ENCODE data around the gene NMB.

Gene NMB

GRCh38 chr15:84661001-84661400, 3.0 kb upstream of the NMB start:
- Histone ChIP-seq H2BK5ac (ENCODE audit: low read depth, low read length, poor library complexity) (no peak overlapping the region), H3K27ac (ENCODE audit: low read depth, low read length) (no peak overlapping the region), H3K4me1 (ENCODE audit: control insufficient read depth in 1 of 2, insufficient read depth in 2 of 2, low read length in 2 of 2) (peaks cover 0 to 3% of the 10 kb centered on the region in 2 experiments), H2AFZ (ENCODE audit: insufficient read depth, low read length, poor library complexity) (no peak overlapping the region), H3K4me2 (ENCODE audit: low read length) (no peak overlapping the region), H3K36me3 (ENCODE audit: control insufficient read depth in 1 of 2, insufficient read depth in 2 of 2, low read length in 2 of 2) (peaks cover 6 to 11% of the 10 kb centered on the region in 2 experiments), H3K79me2 (ENCODE audit: control insufficient read depth, insufficient read depth, low read length, poor library complexity) (peaks cover 2% of the 10 kb centered on the region), H2AK5ac (ENCODE audit: low read length) (no peak overlapping the region), H4K8ac (ENCODE audit: low read depth, low read length) (no peak overlapping the region), H3K9me3 (ENCODE audit: insufficient read depth, low read depth, low read length) (no peaks in the 10 kb centered on the region), H3K4ac (ENCODE audit: low read depth, low read length) (no peak overlapping the region), H2BK120ac (ENCODE audit: insufficient read depth, low read length, poor library complexity) (no peak overlapping the region), H3K4me3 (ENCODE audit: low read depth, low read length) (no peak overlapping the region), H3K9ac (ENCODE audit: low read length) (no peak overlapping the region), H3K14ac (ENCODE audit: low read length) (no peak overlapping the region), H4K91ac (ENCODE audit: low read depth, low read length) (no peak overlapping the region), H3K18ac (ENCODE audit: low read length) (no peak overlapping the region), H2BK12ac (ENCODE audit: low read length) (no peak overlapping the region), H4K12ac (ENCODE audit: low read depth, low read length) (no peak overlapping the region), H3K23ac (ENCODE audit: low read length) (no peak overlapping the region), H3K27me3 (ENCODE audit: insufficient read depth, low read length) (no peaks in the 10 kb centered on the region), H3K79me1 (ENCODE audit: low read length) (peaks cover 4% of the 10 kb centered on the region)
- no CpG with 5 or more reads among the region's 10 CpGs for WGBS (ENCODE audit: extremely low coverage, insufficient coverage, insufficient read length)
- no peak for DNase-seq

DNA sequence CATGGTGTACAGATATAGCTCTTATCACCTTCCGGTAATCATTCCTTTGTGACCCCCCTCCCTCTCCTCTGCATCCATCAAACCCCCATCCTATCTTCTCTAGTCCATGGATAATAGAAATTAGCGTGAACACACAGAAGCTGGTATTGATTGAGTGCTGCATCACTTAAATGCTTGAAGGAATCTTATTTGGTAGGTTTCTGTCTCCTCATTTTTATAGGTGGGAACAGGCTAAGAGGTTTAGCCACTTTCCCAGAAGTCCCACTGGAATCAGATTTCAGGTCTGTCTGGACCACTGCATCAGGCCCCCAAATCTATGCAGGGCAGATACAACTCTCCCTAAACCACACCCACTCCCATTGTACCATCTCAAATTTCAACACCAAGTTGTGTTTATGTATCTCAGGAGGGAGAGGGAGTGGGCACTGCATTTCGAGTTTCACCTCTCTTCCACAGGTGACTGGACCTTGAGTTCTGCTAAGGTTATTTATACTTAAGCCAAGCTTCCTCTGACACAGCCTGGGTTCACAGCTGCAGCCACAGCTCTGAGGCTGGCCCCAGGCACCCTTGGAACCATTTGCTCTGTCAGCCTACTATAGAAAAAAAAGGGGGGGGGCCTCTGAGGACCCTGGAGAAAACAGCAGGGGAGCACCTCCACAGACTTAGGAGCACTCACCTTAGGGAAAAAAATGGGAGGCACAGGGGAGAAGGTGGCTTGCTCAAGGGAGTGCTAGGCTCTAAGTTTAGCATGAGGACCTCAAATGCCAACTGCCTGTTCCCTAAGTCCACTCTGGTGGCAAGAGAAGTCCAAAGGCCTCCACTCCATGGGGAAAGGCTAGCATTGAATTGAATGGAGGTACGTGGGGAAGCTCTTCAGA, 2.1 kb upstream of the NMB start:
- Histone ChIP-seq H4K91ac (ENCODE audit: low read depth, low read length) (no peak overlapping the region), H3K14ac (ENCODE audit: low read length) (no peak overlapping the region), H3K27ac (ENCODE audit: low read depth, low read length) (no peak overlapping the region), H4K12ac (ENCODE audit: low read depth, low read length) (no peak overlapping the region), H3K36me3 (ENCODE audit: control insufficient read depth in 1 of 2, insufficient read depth in 2 of 2, low read length in 2 of 2) (peaks cover 5% of the 10 kb centered on the region in 2 experiments), H3K79me2 (ENCODE audit: control insufficient read depth, insufficient read depth, low read length, poor library complexity) (peaks cover 2% of the 10 kb centered on the region), H4K8ac (ENCODE audit: low read depth, low read length) (no peak overlapping the region), H3K23ac (ENCODE audit: low read length) (no peak overlapping the region), H3K9me3 (ENCODE audit: insufficient read depth, low read depth, low read length) (no peaks in the 10 kb centered on the region), H2AFZ (ENCODE audit: insufficient read depth, low read length, poor library complexity) (no peak overlapping the region), H3K9ac (ENCODE audit: low read length) (no peak overlapping the region), H3K27me3 (ENCODE audit: insufficient read depth, low read length) (no peaks in the 10 kb centered on the region), H2BK12ac (ENCODE audit: low read length) (no peak overlapping the region), H2AK5ac (ENCODE audit: low read length) (no peak overlapping the region), H3K79me1 (ENCODE audit: low read length) (peaks cover 4% of the 10 kb centered on the region), H2BK120ac (ENCODE audit: insufficient read depth, low read length, poor library complexity) (no peak overlapping the region), H2BK5ac (ENCODE audit: low read depth, low read length, poor library complexity) (no peak overlapping the region), H3K4ac (ENCODE audit: low read depth, low read length) (no peak overlapping the region), H3K18ac (ENCODE audit: low read length) (no peak overlapping the region), H3K4me3 (ENCODE audit: low read depth, low read length) (no peak overlapping the region), H3K4me2 (ENCODE audit: low read length) (no peak overlapping the region), H3K4me1 (ENCODE audit: control insufficient read depth in 1 of 2, insufficient read depth in 2 of 2, low read length in 2 of 2) (peaks cover 0 to 3% of the 10 kb centered on the region in 2 experiments)
- no peak for DNase-seq
- WGBS (ENCODE audit: extremely low coverage, insufficient coverage, insufficient read length) = no CpG with 5 or more reads among the region's 4 CpGs

GRCh38 chr15:84658788-84659411, 901 bp upstream of the NMB start:
- Histone ChIP-seq H4K91ac (ENCODE audit: low read depth, low read length) (no peak overlapping the region), H3K4ac (ENCODE audit: low read depth, low read length) (no peak overlapping the region), H3K36me3 (ENCODE audit: control insufficient read depth in 1 of 2, insufficient read depth in 2 of 2, low read length in 2 of 2) (peaks cover 3 to 4% of the 10 kb centered on the region in 2 experiments), H3K9ac (ENCODE audit: low read length) (no peak overlapping the region), H2BK120ac (ENCODE audit: insufficient read depth, low read length, poor library complexity) (no peak overlapping the region), H3K14ac (ENCODE audit: low read length) (no peak overlapping the region), H3K27me3 (ENCODE audit: insufficient read depth, low read length) (no peaks in the 10 kb centered on the region), H2AFZ (ENCODE audit: insufficient read depth, low read length, poor library complexity) (no peak overlapping the region), H3K4me1 (ENCODE audit: control insufficient read depth in 1 of 2, insufficient read depth in 2 of 2, low read length in 2 of 2) (peaks cover 2 to 3% of the 10 kb centered on the region in 2 experiments), H3K18ac (ENCODE audit: low read length) (no peak overlapping the region), H3K27ac (ENCODE audit: low read depth, low read length) (no peak overlapping the region), H3K9me3 (ENCODE audit: insufficient read depth, low read depth, low read length) (no peaks in the 10 kb centered on the region), H3K23ac (ENCODE audit: low read length) (no peak overlapping the region), H4K12ac (ENCODE audit: low read depth, low read length) (no peak overlapping the region), H3K79me2 (ENCODE audit: control insufficient read depth, insufficient read depth, low read length, poor library complexity) (peaks cover 4% of the 10 kb centered on the region), H3K4me2 (ENCODE audit: low read length) (peak overlapping the region; percentile 84), H2BK5ac (ENCODE audit: low read depth, low read length, poor library complexity) (no peak overlapping the region), H3K4me3 (ENCODE audit: low read depth, low read length) (no peak overlapping the region), H3K79me1 (ENCODE audit: low read length) (peaks cover 5% of the 10 kb centered on the region), H4K8ac (ENCODE audit: low read depth, low read length) (no peak overlapping the region), H2AK5ac (ENCODE audit: low read length) (no peak overlapping the region), H2BK12ac (ENCODE audit: low read length) (no peak overlapping the region)
- DNase-seq = no peak
- WGBS (ENCODE audit: extremely low coverage, insufficient coverage, insufficient read length) = no CpG with 5 or more reads among the region's 7 CpGs

GRCh38 chr15:84657748-84658079, 285 bp downstream of the NMB start:
- no peak for DNase-seq
- peaks cover 8% of the 10 kb centered on the region for H3K79me1 ChIP-seq (ENCODE audit: low read length)
- no peak overlapping the region for H2AK5ac ChIP-seq (ENCODE audit: low read length)
- H4K91ac ChIP-seq (ENCODE audit: low read depth, low read length) = peak overlapping the region; percentile 69
- H2BK12ac ChIP-seq (ENCODE audit: low read length) = no peak overlapping the region
- no peak overlapping the region for H3K27ac ChIP-seq (ENCODE audit: low read depth, low read length)
- H3K18ac ChIP-seq (ENCODE audit: low read length) = peak overlapping the region; percentile 32
- peak overlapping the region; percentile 80 for H3K14ac ChIP-seq (ENCODE audit: low read length)
- H2BK5ac ChIP-seq (ENCODE audit: low read depth, low read length, poor library complexity) = no peak overlapping the region
- no peak overlapping the region for H3K9ac ChIP-seq (ENCODE audit: low read length)
- peaks cover 7% of the 10 kb centered on the region in 2 experiments for H3K4me1 ChIP-seq (ENCODE audit: control insufficient read depth in 1 of 2, insufficient read depth in 2 of 2, low read length in 2 of 2)
- peak overlapping the region; percentile 89 for H4K8ac ChIP-seq (ENCODE audit: low read depth, low read length)
- H3K79me2 ChIP-seq (ENCODE audit: control insufficient read depth, insufficient read depth, low read length, poor library complexity) = peaks cover 8% of the 10 kb centered on the region
- H2BK120ac ChIP-seq (ENCODE audit: insufficient read depth, low read length, poor library complexity) = peak overlapping the region; percentile 8
- H2AFZ ChIP-seq (ENCODE audit: insufficient read depth, low read length, poor library complexity) = peak overlapping the region; percentile 56
- H3K4me2 ChIP-seq (ENCODE audit: low read length) = peak overlapping the region; percentile 84
- no peak overlapping the region for H3K23ac ChIP-seq (ENCODE audit: low read length)
- peak overlapping the region; percentile 63 for H3K4me3 ChIP-seq (ENCODE audit: low read depth, low read length)
- peaks cover 4 to 5% of the 10 kb centered on the region in 2 experiments for H3K36me3 ChIP-seq (ENCODE audit: control insufficient read depth in 1 of 2, insufficient read depth in 2 of 2, low read length in 2 of 2)
- no CpG with 5 or more reads among the region's 17 CpGs for WGBS (ENCODE audit: extremely low coverage, insufficient coverage, insufficient read length)
- no peaks in the 10 kb centered on the region for H3K27me3 ChIP-seq (ENCODE audit: insufficient read depth, low read length)
- H4K12ac ChIP-seq (ENCODE audit: low read depth, low read length) = peak overlapping the region; percentile 60
- no peak overlapping the region for H3K4ac ChIP-seq (ENCODE audit: low read depth, low read length)
- no peaks in the 10 kb centered on the region for H3K9me3 ChIP-seq (ENCODE audit: insufficient read depth, low read depth, low read length)
